GM19468 (cell line): ENCODE measurements around the gene SFXN3.
"Not testable (repeated sequence)": the region's sequence is repeated elsewhere in the genome, so short reads cannot be mapped to it uniquely, and the experiment has no call there.

Experiments
- ATAC-seq: cut with Tn5 transposase; IDR thresholded peaks from one replicate; pipeline ENCODE4 v1.9.1; 2021; ENCODE audit warnings: mild to moderate bottlenecking, moderate library complexity, moderate number of reproducible peaks; ENCODE audit not compliant: unreplicated experiment; ENCODE audit errors: extremely low read depth

The SFXN3 gene

DNA sequence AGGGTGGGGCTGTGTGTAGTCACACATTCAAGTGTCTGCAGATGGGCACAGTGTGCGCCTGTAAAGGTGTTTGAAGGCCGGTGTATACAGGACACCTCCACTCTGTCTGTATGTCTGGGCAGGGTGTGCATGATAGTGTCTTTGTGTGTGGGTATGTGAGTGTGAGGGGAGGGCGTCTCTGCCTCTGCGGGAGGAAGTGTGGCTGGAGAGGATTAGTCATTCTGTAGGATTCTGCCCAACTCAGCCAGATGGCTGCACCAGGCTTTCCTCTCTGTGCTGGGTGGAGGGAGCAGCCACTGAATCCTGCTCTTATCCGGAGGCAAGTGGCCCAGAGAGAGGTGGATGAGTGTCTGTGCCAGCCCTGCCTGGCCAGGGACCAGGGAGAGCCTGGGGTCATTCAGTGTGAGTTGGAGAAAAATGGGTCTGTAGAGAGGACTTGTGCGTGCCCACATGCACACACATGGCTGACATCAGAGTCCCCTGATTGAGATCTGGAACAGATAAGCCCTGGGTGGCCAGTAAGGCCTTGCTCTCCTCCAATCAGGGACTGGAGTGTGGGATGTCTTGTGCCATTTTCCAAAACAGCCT is 1.7 kb downstream of the SFXN3 start:
- no peak for ATAC-seq

DNA sequence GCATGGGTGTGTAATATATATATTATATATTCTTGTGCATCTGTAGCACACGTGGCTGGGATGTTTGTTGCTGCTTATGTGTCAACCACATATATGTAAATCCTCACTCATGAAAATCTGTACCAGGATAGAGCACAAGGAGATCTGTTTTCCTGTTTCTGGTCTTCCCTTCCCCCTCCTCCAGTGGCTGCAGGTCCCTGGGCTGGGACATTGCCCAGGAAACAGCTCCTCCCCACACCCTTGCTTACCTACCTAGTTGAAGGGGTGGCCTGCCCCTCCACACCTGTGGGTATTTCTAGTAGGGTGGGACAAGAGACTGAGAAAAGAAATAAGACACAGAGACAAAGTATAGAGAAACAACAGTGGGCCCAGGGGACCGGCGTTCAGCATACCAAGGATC is 2.2 kb downstream of the SFXN3 start:
- no peak for ATAC-seq

- ATAC-seq = not testable (repeated sequence)
These were observed 3.4 kb downstream of the SFXN3 start for GRCh38 chr10:101034404-101034803.

- ATAC-seq = no peak
These were observed 4.3 kb downstream of the SFXN3 start for GRCh38 chr10:101035314-101035713.

GRCh38 chr10:101035916-101036702 is 5.1 kb downstream of the SFXN3 start:
- no peak for ATAC-seq

DNA sequence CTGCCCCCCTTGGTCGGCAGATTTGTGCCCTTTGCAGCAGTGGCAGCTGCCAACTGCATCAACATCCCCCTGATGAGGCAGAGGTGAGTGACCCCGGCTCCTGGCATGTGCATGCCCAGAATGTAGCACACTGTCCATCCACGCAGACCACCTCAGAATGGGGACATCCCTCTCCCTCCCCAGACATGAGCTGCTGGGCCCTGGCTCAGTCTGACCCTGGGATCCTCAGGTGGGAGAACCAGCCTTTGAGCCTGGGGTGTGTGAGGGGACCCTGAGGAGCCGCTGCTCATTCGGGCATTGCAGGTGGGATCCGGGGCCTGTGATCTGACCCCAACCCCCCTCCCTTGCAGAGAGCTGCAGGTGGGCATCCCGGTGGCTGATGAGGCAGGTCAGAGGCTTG is 5.7 kb downstream of the SFXN3 start:
- ATAC-seq = no peak

- ATAC-seq = no peak
These were observed 7.5 kb downstream of the SFXN3 start for GRCh38 chr10:101038484-101038883.

DNA sequence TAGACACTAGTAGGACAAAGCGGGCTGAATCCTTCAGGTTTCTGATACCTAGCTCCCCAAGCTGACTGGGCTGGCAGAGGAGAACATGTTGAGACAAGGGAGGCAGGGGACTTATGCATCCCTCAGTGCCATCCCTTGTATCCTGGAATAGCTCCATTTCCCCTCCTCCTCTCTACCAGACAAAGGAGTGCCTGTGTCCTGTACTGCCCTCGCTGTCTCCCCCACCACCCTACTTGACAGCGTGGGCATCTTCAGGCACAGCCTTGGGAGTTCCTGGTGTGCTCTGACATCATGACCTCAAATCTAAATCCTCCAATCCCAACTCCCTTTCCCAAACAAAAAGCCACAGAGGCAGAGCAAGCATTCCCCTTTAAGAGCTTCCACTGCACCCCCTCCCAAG is 9.0 kb downstream of the SFXN3 start:
- ATAC-seq = no peak

DNA sequence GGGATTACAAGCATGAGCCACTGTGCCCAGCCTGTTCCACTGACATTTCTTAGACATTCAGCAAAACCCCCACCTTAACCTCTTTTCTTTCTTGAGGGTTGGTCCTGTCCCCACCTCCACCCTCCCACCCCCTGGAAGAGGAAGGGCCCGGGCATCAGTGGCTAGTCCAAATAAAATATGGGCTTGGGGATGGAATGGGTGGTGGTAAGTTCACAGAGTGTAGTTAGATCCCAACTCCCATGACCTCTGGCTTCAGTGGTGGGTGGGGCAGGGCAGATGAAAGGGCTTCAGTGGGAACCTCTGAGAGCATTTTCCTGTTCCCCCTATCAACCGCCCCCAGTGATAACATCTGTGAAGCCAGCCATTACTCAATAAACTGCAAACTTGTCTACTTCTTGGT is 9.8 kb downstream of the SFXN3 start:
- no peak for ATAC-seq

- no peak for ATAC-seq
These were observed 10.3 kb downstream of the SFXN3 start for GRCh38 chr10:101041252-101041761.

GRCh38 chr10:101042118-101042517 is 11.1 kb downstream of the SFXN3 start:
- ATAC-seq = no peak

DNA sequence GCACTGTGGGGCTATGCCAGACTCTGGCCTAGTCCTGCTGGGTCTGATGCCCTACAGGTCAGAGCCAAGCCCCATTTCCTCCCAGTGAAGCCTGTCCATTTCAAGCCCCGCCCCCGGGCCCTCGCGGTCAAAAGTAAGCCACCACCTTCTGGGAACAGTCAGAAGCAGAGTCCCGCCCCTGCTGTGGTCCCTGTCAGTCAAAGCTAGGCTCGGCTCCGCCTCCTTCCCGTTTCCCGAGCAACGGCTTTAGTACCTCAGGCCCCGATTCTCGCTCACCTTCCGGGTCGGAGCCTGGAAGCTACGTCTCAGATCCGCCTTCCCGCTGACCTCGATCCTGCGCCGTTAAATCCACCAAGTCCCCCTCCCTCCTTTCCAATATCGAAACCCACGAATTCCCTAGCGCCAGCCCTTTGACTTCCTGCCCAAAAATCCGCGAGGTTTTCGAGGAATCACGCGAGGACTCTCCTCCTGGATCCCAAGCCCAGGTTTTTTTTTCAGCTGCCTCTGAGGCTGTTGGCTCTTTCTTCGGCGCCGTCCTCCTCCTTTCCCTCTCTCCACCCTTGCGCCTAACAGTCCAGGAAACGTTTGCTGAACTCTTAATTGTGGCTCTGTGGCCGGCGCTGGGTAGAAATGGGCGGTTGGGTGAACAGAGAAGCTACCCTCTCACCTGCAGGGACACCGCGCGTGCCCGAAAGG is 11.8 kb downstream of the SFXN3 start:
- ATAC-seq = peak; percentile 75

DNA sequence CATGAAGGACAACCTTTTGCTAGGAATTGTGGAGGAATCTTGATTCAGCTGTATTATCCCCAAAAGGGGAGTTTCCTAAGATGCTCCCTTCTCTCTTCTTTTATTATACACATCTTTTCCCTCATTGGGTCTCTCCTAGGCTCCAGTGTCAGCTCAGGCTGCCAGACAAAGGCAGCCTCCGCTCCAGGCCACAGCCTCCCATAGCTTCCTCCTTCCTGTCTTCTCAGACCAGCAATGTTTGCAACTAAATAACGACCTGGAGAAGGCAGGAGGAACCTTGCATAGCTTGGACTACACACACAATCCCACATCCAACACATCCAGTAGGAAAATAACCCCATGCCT is 12.3 kb downstream of the SFXN3 start:
- no peak for ATAC-seq

- ATAC-seq = no peak
These were observed 13.1 kb downstream of the SFXN3 start for GRCh38 chr10:101044117-101044516.

DNA sequence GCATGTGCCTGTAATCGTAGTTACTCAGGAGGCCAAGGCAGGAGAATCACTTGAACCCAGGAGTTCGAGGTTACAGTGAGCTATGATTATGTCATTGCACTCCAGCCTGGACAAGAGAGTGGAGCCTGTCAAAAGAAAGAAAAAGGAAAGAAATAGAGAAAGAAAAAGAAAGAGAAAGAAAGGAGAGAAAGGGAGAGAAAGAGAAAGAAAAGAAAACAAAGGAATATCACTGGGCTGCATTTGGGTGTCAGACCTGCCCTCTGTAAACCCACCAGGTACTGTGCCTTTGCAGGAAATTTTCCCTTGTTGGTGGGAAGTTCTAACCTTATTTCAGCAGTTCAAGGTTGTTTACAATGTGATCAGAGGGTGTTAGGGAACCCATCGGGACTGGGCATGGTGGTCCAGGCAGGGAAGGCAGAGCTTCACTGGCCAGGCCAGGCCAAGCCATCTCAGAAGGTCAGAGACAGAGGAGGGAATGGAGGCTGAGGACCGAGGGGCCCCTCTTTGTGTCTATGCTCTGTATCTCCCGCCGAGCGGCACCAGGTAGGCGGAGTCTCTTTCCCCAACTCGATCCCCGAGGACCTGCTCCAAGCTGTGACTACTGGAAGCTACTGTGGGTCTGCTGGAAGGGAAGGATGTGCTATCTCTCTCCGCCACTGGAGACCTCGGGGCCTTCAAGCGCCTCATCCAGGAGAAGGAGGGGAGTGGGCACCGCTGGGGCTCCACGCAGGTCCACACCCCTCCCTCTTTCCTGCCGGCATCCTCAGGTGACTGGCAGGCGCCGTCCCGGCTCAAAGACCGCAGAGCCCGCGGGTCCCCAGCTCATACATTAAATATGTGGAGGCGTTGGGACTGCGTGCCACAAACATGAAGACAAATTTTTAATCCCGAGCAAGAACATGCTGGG is 15.6 kb downstream of the SFXN3 start:
- no peak for ATAC-seq

- ATAC-seq = no peak
These were observed 16.2 kb downstream of the SFXN3 start for GRCh38 chr10:101047268-101047667.

- ATAC-seq = no peak
These were observed 17.2 kb downstream of the SFXN3 start for GRCh38 chr10:101047961-101048892.

- ATAC-seq = peak; percentile 37
These were observed 19.4 kb downstream of the SFXN3 start for GRCh38 chr10:101050208-101051069.
